ENCODE data around the gene CDH22.

Gene CDH22

GRCh38 chr20:46215913-46216707 lies 92.2 kb downstream of the CDH22 start:
- no peak for DNase-seq
- H3K4me3 Mint-ChIP-seq, result no peak overlapping the region
- H3K36me3 Mint-ChIP-seq, result no peaks in the 10 kb centered on the region
- no peaks in the 10 kb centered on the region for H3K9me3 Mint-ChIP-seq
- no peak overlapping the region for H3K27ac Mint-ChIP-seq
- peaks cover 36 to 39% of the 10 kb centered on the region in 2 donors for H3K27me3 Mint-ChIP-seq
- ATAC-seq (replicated peaks), result no peak
- H3K4me1 Mint-ChIP-seq, result no peaks in the 10 kb centered on the region

- no peaks in the 10 kb centered on the region for H3K9me3 Mint-ChIP-seq
- no peak overlapping the region for H3K4me3 Mint-ChIP-seq
- H3K4me1 Mint-ChIP-seq, result no peaks in the 10 kb centered on the region
- ATAC-seq (replicated peaks) (no peak), DNase-seq (no peak)
- peaks cover 33 to 36% of the 10 kb centered on the region in 2 donors for H3K27me3 Mint-ChIP-seq
- H3K27ac Mint-ChIP-seq, result no peak overlapping the region
- H3K36me3 Mint-ChIP-seq, result no peaks in the 10 kb centered on the region
Measured at GRCh38 chr20:46214824-46215488, 93.3 kb downstream of the CDH22 start.

- no peak overlapping the region for H3K27ac Mint-ChIP-seq
- H3K36me3 Mint-ChIP-seq, result no peaks in the 10 kb centered on the region
- ATAC-seq (replicated peaks) (no peak), DNase-seq (no peak)
- H3K27me3 Mint-ChIP-seq, result peaks cover 35 to 39% of the 10 kb centered on the region in 2 donors
- no peaks in the 10 kb centered on the region for H3K9me3 Mint-ChIP-seq
- H3K4me3 Mint-ChIP-seq, result no peak overlapping the region
- no peaks in the 10 kb centered on the region for H3K4me1 Mint-ChIP-seq
Measured at GRCh38 chr20:46213946-46214823, 94.1 kb downstream of the CDH22 start.

- no peak for ATAC-seq (replicated peaks)
- Mint-ChIP-seq H3K4me1 (peaks cover 0 to 2% of the 10 kb centered on the region in 2 donors), H3K27me3 (peaks cover 46 to 50% of the 10 kb centered on the region in 2 donors), H3K36me3 (no peaks in the 10 kb centered on the region), H3K4me3 (no peak overlapping the region), H3K27ac (no peak overlapping the region), H3K9me3 (no peaks in the 10 kb centered on the region)
- no peak for DNase-seq
Measured at GRCh38 chr20:46212876-46213275, 95.4 kb downstream of the CDH22 start.

- Mint-ChIP-seq H3K4me3 (no peak overlapping the region), H3K9me3 (no peaks in the 10 kb centered on the region), H3K27ac (no peak overlapping the region), H3K27me3 (peaks cover 51 to 56% of the 10 kb centered on the region in 2 donors), H3K36me3 (no peaks in the 10 kb centered on the region), H3K4me1 (peaks cover 0 to 4% of the 10 kb centered on the region in 2 donors)
- ATAC-seq (replicated peaks), result no peak
- no peak for DNase-seq
Measured at GRCh38 chr20:46212252-46212651, 96.0 kb downstream of the CDH22 start.

GRCh38 chr20:46211331-46211722 lies 97.0 kb downstream of the CDH22 start:
- ATAC-seq (replicated peaks) (no peak), DNase-seq (no peak)
- Mint-ChIP-seq H3K9me3 (no peaks in the 10 kb centered on the region), H3K27me3 (peaks cover 56 to 66% of the 10 kb centered on the region in 2 donors), H3K27ac (no peak overlapping the region), H3K4me1 (peaks cover 8 to 11% of the 10 kb centered on the region in 2 donors), H3K36me3 (no peaks in the 10 kb centered on the region), H3K4me3 (no peak overlapping the region)

GRCh38 chr20:46210672-46211330 lies 97.5 kb downstream of the CDH22 start:
- H3K36me3 Mint-ChIP-seq, result no peaks in the 10 kb centered on the region
- no peak overlapping the region for H3K4me3 Mint-ChIP-seq
- H3K27me3 Mint-ChIP-seq, result peaks cover 58 to 67% of the 10 kb centered on the region in 2 donors
- DNase-seq (no peak), ATAC-seq (replicated peaks) (no peak)
- no peaks in the 10 kb centered on the region for H3K9me3 Mint-ChIP-seq
- H3K27ac Mint-ChIP-seq, result no peak overlapping the region
- H3K4me1 Mint-ChIP-seq, result peaks cover 13 to 16% of the 10 kb centered on the region in 2 donors

GRCh38 chr20:46209930-46210671 lies 98.2 kb downstream of the CDH22 start:
- Mint-ChIP-seq H3K27ac (no peak overlapping the region), H3K4me3 (no peak overlapping the region), H3K9me3 (no peaks in the 10 kb centered on the region), H3K36me3 (no peaks in the 10 kb centered on the region), H3K4me1 (peaks cover 20 to 23% of the 10 kb centered on the region in 2 donors), H3K27me3 (peaks cover 56 to 62% of the 10 kb centered on the region in 2 donors)
- ATAC-seq (replicated peaks) (no peak), DNase-seq (no peak)

GRCh38 chr20:46207793-46208192 lies 100.5 kb downstream of the CDH22 start:
- ATAC-seq (replicated peaks) (no peak), DNase-seq (no peak)
- H3K36me3 Mint-ChIP-seq, result no peaks in the 10 kb centered on the region
- no peak overlapping the region for H3K4me3 Mint-ChIP-seq
- H3K9me3 Mint-ChIP-seq, result no peaks in the 10 kb centered on the region
- peaks cover 51 to 65% of the 10 kb centered on the region in 2 donors for H3K27me3 Mint-ChIP-seq
- peaks cover 30 to 31% of the 10 kb centered on the region in 2 donors for H3K4me1 Mint-ChIP-seq
- H3K27ac Mint-ChIP-seq, result no peak overlapping the region

GRCh38 chr20:46206992-46207549 lies 101.2 kb downstream of the CDH22 start:
- no peak for DNase-seq
- peaks cover 30 to 31% of the 10 kb centered on the region in 2 donors for H3K4me1 Mint-ChIP-seq
- H3K27me3 Mint-ChIP-seq, result peaks cover 50 to 65% of the 10 kb centered on the region in 2 donors
- no peak for ATAC-seq (replicated peaks)
- no peak overlapping the region for H3K4me3 Mint-ChIP-seq
- H3K9me3 Mint-ChIP-seq, result no peaks in the 10 kb centered on the region
- H3K27ac Mint-ChIP-seq, result peak overlapping the region; percentile 20
- H3K36me3 Mint-ChIP-seq, result no peaks in the 10 kb centered on the region

GRCh38 chr20:46206025-46206424 lies 102.3 kb downstream of the CDH22 start:
- Mint-ChIP-seq H3K4me3 (no peak overlapping the region), H3K27me3 (peaks cover 51 to 67% of the 10 kb centered on the region in 2 donors), H3K4me1 (peaks cover 30 to 31% of the 10 kb centered on the region in 2 donors), H3K9me3 (no peaks in the 10 kb centered on the region), H3K27ac (no peak overlapping the region), H3K36me3 (no peaks in the 10 kb centered on the region)
- peak; percentile 63 to 75 for ATAC-seq (replicated peaks)
- DNase-seq, result peak; percentile 27

- peak; percentile 40 to 46 for ATAC-seq (replicated peaks)
- peaks cover 54 to 71% of the 10 kb centered on the region in 2 donors for H3K27me3 Mint-ChIP-seq
Measured at GRCh38 chr20:46205349-46205748, 102.9 kb downstream of the CDH22 start.

GRCh38 chr20:46204594-46205186 lies 103.6 kb downstream of the CDH22 start:
- no peak for ATAC-seq (replicated peaks)
- no peaks in the 10 kb centered on the region for H3K36me3 Mint-ChIP-seq

More at GRCh38 chr20:46205349-46205748, 102.9 kb downstream of the CDH22 start:
- Mint-ChIP-seq H3K27ac (no peak overlapping the region), H3K9me3 (no peaks in the 10 kb centered on the region), H3K36me3 (no peaks in the 10 kb centered on the region), H3K4me1 (peaks cover 30 to 31% of the 10 kb centered on the region in 2 donors), H3K4me3 (no peak overlapping the region)
- DNase-seq, result no peak

More at GRCh38 chr20:46204594-46205186, 103.6 kb downstream of the CDH22 start:
- peaks cover 30 to 31% of the 10 kb centered on the region in 2 donors for H3K4me1 Mint-ChIP-seq
- H3K27ac Mint-ChIP-seq, result no peak overlapping the region
- no peak overlapping the region for H3K4me3 Mint-ChIP-seq
- no peaks in the 10 kb centered on the region for H3K9me3 Mint-ChIP-seq
- peaks cover 56 to 74% of the 10 kb centered on the region in 2 donors for H3K27me3 Mint-ChIP-seq
- no peak for DNase-seq
